ENCODE measurements around the gene GTF2IRD1. TPM values are rescaled to one million over a fixed set of nuclear protein-coding genes. Genes with fewer than 3 reads are reported as not detected.
"Not testable (repeated sequence)": the region's sequence is repeated elsewhere in the genome, so short reads cannot be mapped to it uniquely, and the experiment has no call there.

Gene GTF2IRD1
- total RNA-seq, 2 donors from 2014 or later, result not detected

DNA sequence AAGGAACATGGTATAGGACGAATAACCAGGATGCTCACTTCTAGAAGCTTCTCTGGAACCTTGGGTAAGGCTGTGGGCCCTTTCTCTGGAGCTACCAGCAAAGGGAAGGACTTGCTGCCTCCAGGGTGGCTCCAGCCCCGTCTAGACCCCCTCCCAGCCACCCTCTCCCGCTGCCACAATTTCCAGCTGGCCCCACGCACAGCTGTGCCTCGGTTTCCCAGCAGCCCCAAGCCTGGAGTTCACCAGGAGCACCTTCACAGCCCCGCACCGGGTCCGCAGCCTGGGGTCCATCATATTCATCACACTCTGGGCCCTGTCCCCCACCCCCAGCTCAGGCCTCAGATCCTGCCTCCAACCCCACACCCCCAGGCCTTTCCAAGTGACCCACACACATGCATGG, 35.6 kb upstream of the GTF2IRD1 start:
- no peaks in the 10 kb centered on the region for H3K9me3 Mint-ChIP-seq
- H3K4me3 Mint-ChIP-seq, result no peak overlapping the region
- H3K4me1 Mint-ChIP-seq (ENCODE audit: low read depth in 2 of 2), result no peaks in the 10 kb centered on the region
- no peaks in the 10 kb centered on the region for H3K27me3 Mint-ChIP-seq
- DNase-seq (ENCODE audit: low spot score) (no peak), ATAC-seq (no peak)
- no peaks in the 10 kb centered on the region for H3K36me3 Mint-ChIP-seq
- no peak overlapping the region for H3K27ac Mint-ChIP-seq

DNA sequence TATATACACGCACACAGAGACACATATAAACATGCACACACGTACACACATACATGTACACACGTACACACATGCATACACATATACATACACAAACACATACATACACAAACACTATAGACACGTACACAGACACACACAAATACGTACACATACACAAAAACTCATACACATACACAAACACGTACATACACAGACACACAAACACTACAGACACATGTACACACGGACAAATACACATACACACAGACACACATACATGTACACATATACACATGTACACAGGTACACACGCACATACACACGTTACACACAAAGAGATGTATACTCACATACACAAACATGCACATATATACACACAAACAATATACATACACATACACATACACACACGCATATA, 35.2 kb upstream of the GTF2IRD1 start:
- no peaks in the 10 kb centered on the region for H3K4me1 Mint-ChIP-seq (ENCODE audit: low read depth in 2 of 2)
- H3K27me3 Mint-ChIP-seq, result no peaks in the 10 kb centered on the region
- peak in 1 of 2 donors; percentile 9 for ATAC-seq
- H3K36me3 Mint-ChIP-seq, result no peaks in the 10 kb centered on the region
- no peak overlapping the region for H3K4me3 Mint-ChIP-seq
- H3K27ac Mint-ChIP-seq, result no peak overlapping the region
- no peaks in the 10 kb centered on the region for H3K9me3 Mint-ChIP-seq
- no peak for DNase-seq (ENCODE audit: low spot score)

DNA sequence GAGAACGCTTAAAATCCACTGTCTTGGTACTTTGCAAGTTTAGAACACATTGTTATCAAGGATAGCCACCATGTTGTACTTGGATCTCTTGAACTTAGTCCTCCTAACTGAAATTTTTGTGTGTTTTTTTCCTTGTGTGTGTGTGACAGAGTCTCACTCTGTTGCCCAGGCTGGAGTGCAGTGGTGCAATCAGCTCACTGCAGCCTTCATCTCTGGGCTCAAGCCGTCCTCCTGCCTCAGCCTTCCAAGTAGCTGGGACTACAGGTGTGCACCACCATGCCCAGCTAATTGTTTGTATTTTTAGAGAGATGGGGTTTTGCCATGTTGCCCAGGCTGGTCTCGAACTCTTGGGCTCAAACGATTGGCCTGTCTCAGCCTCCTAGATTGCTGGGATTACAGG, 34.5 kb upstream of the GTF2IRD1 start:
- DNase-seq (ENCODE audit: low spot score); H3K27me3 Mint-ChIP-seq; ATAC-seq; H3K36me3 Mint-ChIP-seq; H3K4me3 Mint-ChIP-seq; H3K9me3 Mint-ChIP-seq; H3K27ac Mint-ChIP-seq; H3K4me1 Mint-ChIP-seq (ENCODE audit: low read depth in 2 of 2): not testable (repeated sequence)

DNA sequence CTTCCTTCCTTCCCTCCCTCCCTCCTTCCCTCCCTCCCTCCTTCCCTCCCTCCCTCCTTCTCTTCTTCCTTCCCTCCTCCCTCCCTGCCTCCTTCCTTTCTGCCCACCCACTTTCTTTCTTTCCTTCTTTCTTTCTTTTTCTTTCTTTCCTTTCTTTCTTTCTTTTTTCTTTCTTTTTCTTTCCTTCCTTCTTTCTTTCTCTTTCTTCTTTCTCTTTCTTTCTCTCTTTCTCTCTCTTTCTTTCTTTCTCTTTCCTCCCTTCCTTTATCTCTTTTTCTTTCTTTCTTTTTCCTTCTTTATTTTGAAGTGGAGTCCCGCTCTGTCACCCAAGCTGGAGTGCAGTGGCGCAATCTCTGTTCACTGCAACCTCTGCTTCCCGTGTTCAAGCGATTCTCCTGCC, 33.7 kb upstream of the GTF2IRD1 start:
- H3K9me3 Mint-ChIP-seq, result no peaks in the 10 kb centered on the region
- no peaks in the 10 kb centered on the region for H3K4me1 Mint-ChIP-seq (ENCODE audit: low read depth in 2 of 2)
- no peaks in the 10 kb centered on the region for H3K27me3 Mint-ChIP-seq
- no peak overlapping the region for H3K27ac Mint-ChIP-seq
- DNase-seq (ENCODE audit: low spot score), result no peak
- H3K4me3 Mint-ChIP-seq, result no peak overlapping the region
- ATAC-seq, result no peak
- no peaks in the 10 kb centered on the region for H3K36me3 Mint-ChIP-seq

- peak in 1 of 2 donors; percentile 53 for ATAC-seq
- Mint-ChIP-seq H3K4me1 (ENCODE audit: low read depth in 2 of 2) (no peaks in the 10 kb centered on the region), H3K9me3 (no peaks in the 10 kb centered on the region), H3K36me3 (no peaks in the 10 kb centered on the region), H3K27me3 (no peaks in the 10 kb centered on the region), H3K27ac (no peak overlapping the region), H3K4me3 (no peak overlapping the region)
- DNase-seq (ENCODE audit: low spot score), result no peak
Measured at GRCh38 chr7:74424291-74424880, 29.3 kb upstream of the GTF2IRD1 start.

DNA sequence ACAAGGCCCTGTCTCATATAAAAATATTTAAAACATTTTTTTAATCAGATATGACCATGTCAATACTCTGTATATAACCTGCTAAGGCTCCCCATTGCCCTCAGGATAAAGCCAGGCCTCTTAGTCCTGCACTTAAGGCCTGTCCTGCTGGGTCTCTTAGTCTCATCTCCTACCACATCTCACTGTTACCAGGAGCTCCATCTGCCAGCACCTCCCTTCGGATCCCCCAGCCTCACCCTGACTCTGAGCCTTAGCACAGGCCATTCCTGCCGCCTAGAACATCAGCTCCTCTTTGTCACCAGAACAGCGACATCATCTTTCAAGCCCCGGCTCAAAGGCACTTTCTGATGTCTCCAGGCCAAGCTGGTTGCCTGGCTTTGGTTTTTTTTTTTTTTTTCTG, 25.7 kb upstream of the GTF2IRD1 start:
- no peak for ATAC-seq

GRCh38 chr7:74429153-74429747, 24.5 kb upstream of the GTF2IRD1 start:
- Mint-ChIP-seq H3K4me3 (no peak overlapping the region), H3K27ac (no peak overlapping the region), H3K27me3 (no peaks in the 10 kb centered on the region), H3K36me3 (no peaks in the 10 kb centered on the region), H3K4me1 (ENCODE audit: low read depth in 2 of 2) (no peaks in the 10 kb centered on the region), H3K9me3 (no peaks in the 10 kb centered on the region)
- DNase-seq (ENCODE audit: low spot score) (no peak), ATAC-seq (no peak)

More for the DNA sequence above, 25.7 kb upstream of the GTF2IRD1 start:
- Mint-ChIP-seq H3K4me1 (ENCODE audit: low read depth in 2 of 2) (no peaks in the 10 kb centered on the region), H3K9me3 (no peaks in the 10 kb centered on the region), H3K36me3 (no peaks in the 10 kb centered on the region), H3K27me3 (no peaks in the 10 kb centered on the region), H3K4me3 (no peak overlapping the region), H3K27ac (no peak overlapping the region)
- no peak for DNase-seq (ENCODE audit: low spot score)

GRCh38 chr7:74430409-74430808, 23.3 kb upstream of the GTF2IRD1 start:
- H3K9me3 Mint-ChIP-seq; H3K4me3 Mint-ChIP-seq; H3K27me3 Mint-ChIP-seq; H3K27ac Mint-ChIP-seq; H3K4me1 Mint-ChIP-seq (ENCODE audit: low read depth in 2 of 2); ATAC-seq; DNase-seq (ENCODE audit: low spot score); H3K36me3 Mint-ChIP-seq: not testable (repeated sequence)

DNA sequence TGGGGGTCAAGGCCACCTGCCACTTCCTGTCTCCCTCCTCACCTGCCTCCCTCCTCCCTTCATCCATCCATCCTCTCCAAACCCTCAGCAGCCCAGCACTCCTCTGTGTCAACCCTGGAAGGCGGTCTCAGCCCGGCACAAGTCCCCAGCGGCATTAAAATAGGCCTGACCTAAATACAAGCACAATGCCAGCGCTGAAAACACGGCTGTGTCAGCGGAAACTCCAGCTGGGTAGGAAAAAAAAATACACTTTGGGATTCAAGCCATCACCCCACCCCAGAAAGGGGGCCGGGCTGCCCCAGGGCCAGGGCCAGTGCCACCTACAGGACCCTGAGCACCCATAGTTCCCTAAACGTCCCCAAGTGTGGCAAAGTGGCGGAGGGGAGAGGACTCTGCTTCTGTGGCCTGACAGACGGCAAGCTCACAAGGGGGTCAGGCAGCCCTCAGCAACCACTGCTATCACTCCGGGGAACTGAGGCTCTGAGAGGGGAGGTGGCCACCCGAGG, 22.7 kb upstream of the GTF2IRD1 start:
- DNase-seq (ENCODE audit: low spot score) (no peak), ATAC-seq (no peak)
- Mint-ChIP-seq H3K36me3 (no peaks in the 10 kb centered on the region), H3K27ac (no peak overlapping the region), H3K27me3 (no peaks in the 10 kb centered on the region), H3K9me3 (no peaks in the 10 kb centered on the region), H3K4me1 (ENCODE audit: low read depth in 2 of 2) (no peaks in the 10 kb centered on the region), H3K4me3 (no peak overlapping the region)

GRCh38 chr7:74437291-74437571, 16.5 kb upstream of the GTF2IRD1 start:
- not testable (repeated sequence) for ATAC-seq; H3K36me3 Mint-ChIP-seq; H3K27ac Mint-ChIP-seq; H3K9me3 Mint-ChIP-seq; H3K4me3 Mint-ChIP-seq; H3K4me1 Mint-ChIP-seq (ENCODE audit: low read depth in 2 of 2); H3K27me3 Mint-ChIP-seq
- peak; percentile 28 for DNase-seq (ENCODE audit: low spot score)

DNA sequence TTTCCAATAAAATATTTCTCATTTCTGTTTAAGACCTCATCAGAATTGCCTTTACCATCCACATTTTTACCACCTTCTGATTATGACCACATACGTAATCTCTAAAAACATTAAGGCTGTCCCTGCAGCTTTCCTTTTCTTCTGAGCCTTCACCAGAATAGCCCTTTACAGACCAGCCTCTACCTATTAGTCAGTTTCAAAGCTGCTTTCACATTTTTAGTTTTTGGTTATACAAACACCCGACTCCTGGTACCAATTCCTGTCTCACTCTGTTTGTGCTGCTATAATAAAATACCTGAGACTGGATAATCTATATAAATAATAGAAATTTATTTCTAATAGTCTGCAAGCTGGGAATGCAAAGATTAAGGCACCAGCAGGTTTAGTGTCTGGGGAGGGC, 15.4 kb upstream of the GTF2IRD1 start:
- H3K9me3 Mint-ChIP-seq, result no peaks in the 10 kb centered on the region
- peaks cover 5% of the 10 kb centered on the region for H3K36me3 Mint-ChIP-seq
- no peaks in the 10 kb centered on the region for H3K27me3 Mint-ChIP-seq
- no peak overlapping the region for H3K4me3 Mint-ChIP-seq
- DNase-seq (ENCODE audit: low spot score) (no peak), ATAC-seq (no peak)
- no peaks in the 10 kb centered on the region for H3K4me1 Mint-ChIP-seq (ENCODE audit: low read depth in 2 of 2)
- no peak overlapping the region for H3K27ac Mint-ChIP-seq

GRCh38 chr7:74439541-74439940, 14.2 kb upstream of the GTF2IRD1 start:
- Mint-ChIP-seq H3K4me3 (no peak overlapping the region), H3K9me3 (no peaks in the 10 kb centered on the region), H3K27me3 (peaks cover 0 to 7% of the 10 kb centered on the region in 2 donors), H3K4me1 (ENCODE audit: low read depth in 2 of 2) (no peaks in the 10 kb centered on the region), H3K36me3 (peaks cover 5% of the 10 kb centered on the region), H3K27ac (no peak overlapping the region)
- no peak for DNase-seq (ENCODE audit: low spot score)
- ATAC-seq, result no peak

GRCh38 chr7:74440143-74440542, 13.6 kb upstream of the GTF2IRD1 start:
- not testable (repeated sequence) for H3K27me3 Mint-ChIP-seq; H3K27ac Mint-ChIP-seq; H3K4me1 Mint-ChIP-seq (ENCODE audit: low read depth in 2 of 2); H3K4me3 Mint-ChIP-seq; H3K36me3 Mint-ChIP-seq; ATAC-seq; H3K9me3 Mint-ChIP-seq
- DNase-seq (ENCODE audit: low spot score), result peak; percentile 18

- no peak for ATAC-seq
- Mint-ChIP-seq H3K27me3 (peaks cover 0 to 7% of the 10 kb centered on the region in 2 donors), H3K27ac (no peak overlapping the region), H3K4me1 (ENCODE audit: low read depth in 2 of 2) (no peaks in the 10 kb centered on the region), H3K9me3 (no peaks in the 10 kb centered on the region), H3K36me3 (peaks cover 5% of the 10 kb centered on the region), H3K4me3 (no peak overlapping the region)
- peak; percentile 51 for DNase-seq (ENCODE audit: low spot score)
Measured at GRCh38 chr7:74441801-74442200, 11.9 kb upstream of the GTF2IRD1 start.

Data from natural killer cell treated with Interleukin-12 subunit alpha and Interleukin-12 subunit beta and Interleukin-15 and Interleukin-18, amount 100 ng/mL, for 72 hours (primary cell).